Kidney epithelial cell (primary cell): ENCODE measurements around the gene IRF2BP2. TPM values are rescaled to one million over a fixed set of nuclear protein-coding genes. Genes with fewer than 3 reads are reported as not detected.
A peak's percentile ranks its signal among the peaks of the same experiment; 100 is the strongest.

Source experiments
- DNase-seq: peaks from one replicate; pipeline ENCODE4 v3.0.0-alpha.2; 2010; ENCODE audit warnings: low read depth
- H3K27me3 ChIP-seq: 2 replicates; pipeline ENCODE4 v1.6.0; 2011; ENCODE audit warnings: low read length; ENCODE audit not compliant: control insufficient read depth, insufficient read depth
- H3K36me3 ChIP-seq: 2 replicates; pipeline ENCODE4 v1.5.1; 2011; ENCODE audit warnings: low read length; ENCODE audit not compliant: control insufficient read depth, insufficient read depth
- H3K4me3 ChIP-seq: 2 replicates; pipeline ENCODE4 v1.5.1; 2011; ENCODE audit warnings: low read depth, mild to moderate bottlenecking, control low read depth, low read length
- CTCF ChIP-seq: IDR thresholded peaks from 2 replicates; pipeline ENCODE4 v1.5.1; 2011; ENCODE audit warnings: mild to moderate bottlenecking, moderate library complexity, low read length, control low read depth, inconsistent platforms; ENCODE audit not compliant: insufficient read depth, poor library complexity, severe bottlenecking
- total RNA-seq: library from RNA; depleted of rRNA; stranded (reverse); fragments of >200 nt; gene quantifications from 2 replicates; pipeline ENCODE4 v1.2.3, GENCODE V29; 2015

IRF2BP2 gene
- total RNA-seq, 1 donor from 2014 or later, result 85.5 TPM

GRCh38 chr1:234614081-234614489 lies 4.1 kb upstream of the IRF2BP2 start:
- H3K4me3 ChIP-seq, result no peak overlapping the region
- H3K27me3 ChIP-seq, result no peaks in the 10 kb centered on the region
- no peaks in the 10 kb centered on the region for H3K36me3 ChIP-seq
- no peak for DNase-seq
- no peak for TF ChIP-seq CTCF

GRCh38 chr1:234613128-234613875 lies 3.3 kb upstream of the IRF2BP2 start:
- TF ChIP-seq CTCF, result no peak
- no peaks in the 10 kb centered on the region for H3K36me3 ChIP-seq
- H3K4me3 ChIP-seq, result no peak overlapping the region
- DNase-seq, result no peak
- no peaks in the 10 kb centered on the region for H3K27me3 ChIP-seq

- Histone ChIP-seq H3K27me3 (no peaks in the 10 kb centered on the region), H3K36me3 (peaks cover 1% of the 10 kb centered on the region), H3K4me3 (no peak overlapping the region)
- peak; percentile 99 for DNase-seq
- TF ChIP-seq CTCF, result no peak
These were observed 2.6 kb upstream of the IRF2BP2 start for GRCh38 chr1:234612352-234613127.

- Histone ChIP-seq H3K27me3 (no peaks in the 10 kb centered on the region), H3K36me3 (peaks cover 5% of the 10 kb centered on the region), H3K4me3 (no peak overlapping the region)
- TF ChIP-seq CTCF, result no peak
- DNase-seq, result no peak
These were observed 1.9 kb upstream of the IRF2BP2 start for GRCh38 chr1:234611847-234612351.

- H3K4me3 ChIP-seq, result peak overlapping the region; percentile 8
- DNase-seq, result no peak
- peaks cover 5% of the 10 kb centered on the region for H3K36me3 ChIP-seq
- no peak for TF ChIP-seq CTCF
- H3K27me3 ChIP-seq, result no peaks in the 10 kb centered on the region
These were observed 1.4 kb upstream of the IRF2BP2 start for GRCh38 chr1:234611225-234611846.
